Stimulated activated CD8-positive, alpha-beta memory T cell treated with anti-CD3 and anti-CD28 coated beads, Interleukin-4, amount 100 ng/mL, for 4 hours (primary cell): Measurements from ENCODE around the gene GNB5.
"Not testable (repeated sequence)": the region's sequence is repeated elsewhere in the genome, so short reads cannot be mapped to it uniquely, and the experiment has no call there.

Experiments
- DNase-seq, 2 donors: peaks; one replicate each; pipeline ENCODE4 v3.0.0-alpha.2; 2020; ENCODE audit warnings: low read depth in 2 of 2, low spot score in 1 of 2

Gene GNB5

GRCh38 chr15:52114261-52115055 is 76.7 kb downstream of the GNB5 start:
- DNase-seq = no peak

- no peak for DNase-seq
These were observed 77.5 kb downstream of the GNB5 start for GRCh38 chr15:52113708-52114107.

- no peak for DNase-seq
These were observed 78.0 kb downstream of the GNB5 start for GRCh38 chr15:52113235-52113634.

- DNase-seq = no peak
These were observed 78.9 kb downstream of the GNB5 start for GRCh38 chr15:52112203-52112750.

GRCh38 chr15:52111517-52112202 is 79.5 kb downstream of the GNB5 start:
- DNase-seq = no peak

GRCh38 chr15:52109559-52110451 is 81.4 kb downstream of the GNB5 start:
- DNase-seq = no peak

- no peak for DNase-seq
These were observed 84.0 kb downstream of the GNB5 start for GRCh38 chr15:52107238-52107637.

GRCh38 chr15:52106641-52107040 is 84.6 kb downstream of the GNB5 start:
- DNase-seq = no peak

GRCh38 chr15:52105846-52106245 is 85.3 kb downstream of the GNB5 start:
- no peak for DNase-seq

GRCh38 chr15:52104532-52105004 is 86.6 kb downstream of the GNB5 start:
- DNase-seq = no peak

GRCh38 chr15:52103217-52104207 is 87.7 kb downstream of the GNB5 start:
- DNase-seq = no peak

- no peak for DNase-seq
These were observed 88.7 kb downstream of the GNB5 start for GRCh38 chr15:52102463-52102862.

GRCh38 chr15:52101542-52102323 is 89.5 kb downstream of the GNB5 start:
- no peak for DNase-seq

GRCh38 chr15:52100807-52101442 is 90.3 kb downstream of the GNB5 start:
- no peak for DNase-seq

- DNase-seq = no peak
These were observed 91.4 kb downstream of the GNB5 start for GRCh38 chr15:52099651-52100272.

GRCh38 chr15:52098323-52098722 is 92.9 kb downstream of the GNB5 start:
- no peak for DNase-seq

GRCh38 chr15:52097180-52097579 is 94.0 kb downstream of the GNB5 start:
- no peak for DNase-seq

GRCh38 chr15:52096536-52096935 is 94.7 kb downstream of the GNB5 start:
- not testable (repeated sequence) for DNase-seq
